H1 (cell line): ENCODE data around the gene KIAA0930. TPM values are rescaled to one million over a fixed set of nuclear protein-coding genes. Genes with fewer than 3 reads are reported as not detected.

Source experiments
- CTCF ChIA-PET: fragments of 300-600 bp; sonication (Branson Sonifier 250); formaldehyde crosslinking; loops from one replicate; lab custom pipeline; 2021; ENCODE audit not compliant: partially characterized antibody; lab: Charles Lee
- POLR2A ChIA-PET: fragments of 300-600 bp; sonication (Branson Sonifier 250); formaldehyde crosslinking; loops from one replicate; lab custom pipeline; 2021; ENCODE audit warnings: inconsistent platforms; ENCODE audit not compliant: partially characterized antibody; lab: Charles Lee
- DNase-seq, 2 experiments: peaks; one replicate each; pipeline versions ENCODE4 v3.0.0 to v3.0.0-alpha.2; 2010 to 2022; ENCODE audit warnings: low spot score in 2 of 2, low read depth in 1 of 2, mixed read lengths in 1 of 2
- FAIRE-seq: peaks from 2 replicates; lab custom pipeline; 2011; peaks lifted over from hg19 to GRCh38; lab: Jason Lieb, UNC
- H2AFZ ChIP-seq: 2 replicates; pipeline ENCODE4 v1.8.1; 2012; ENCODE audit warnings: low read length, inconsistent platforms
- H2AK5ac ChIP-seq: 2 replicates; pipeline ENCODE4 v1.6.1; 2013; ENCODE audit warnings: low read depth, low read length
- H2BK120ac ChIP-seq: replicated peaks from 2 replicates; pipeline ENCODE3; 2013; ENCODE audit warnings: low read depth, low read length, inconsistent platforms
- H2BK12ac ChIP-seq: 2 replicates; pipeline ENCODE4 v1.6.1; 2013; ENCODE audit warnings: low read depth, low read length
- H2BK15ac ChIP-seq: 2 replicates; pipeline ENCODE4 v1.6.1; 2013; ENCODE audit warnings: low read length
- H2BK20ac ChIP-seq: 2 replicates; pipeline ENCODE4 v1.6.1; 2013; ENCODE audit warnings: low read length
- H2BK5ac ChIP-seq: 2 replicates; pipeline ENCODE4 v1.6.1; 2013; ENCODE audit warnings: low read depth, low read length
- H3K14ac ChIP-seq: 2 replicates; pipeline ENCODE4 v1.6.1; 2013; ENCODE audit warnings: inconsistent platforms; ENCODE audit not compliant: insufficient read length
- H3K18ac ChIP-seq: 2 replicates; pipeline ENCODE4 v1.6.1; 2013; ENCODE audit warnings: low read length; ENCODE audit errors: extremely low read depth
- H3K23ac ChIP-seq: 2 replicates; pipeline ENCODE4 v1.6.1; 2013; ENCODE audit warnings: inconsistent platforms; ENCODE audit not compliant: insufficient read length
- H3K23me2 ChIP-seq: 2 replicates; pipeline ENCODE4 v1.6.1; 2013; ENCODE audit warnings: low read depth, low read length
- H3K27ac ChIP-seq: 2 replicates; pipeline ENCODE4 v1.6.1; 2011; ENCODE audit warnings: low read depth, low read length, inconsistent platforms
- H3K27me3 ChIP-seq, 4 experiments: replicated peaks in 1 of 4; 1 replicate in 1 of 4; 2 replicates in 3 of 4; pipeline versions ENCODE4 v1.6.1 to v1.8.1; 2011 to 2013; ENCODE audit warnings: low read length in 3 of 4, mild to moderate bottlenecking in 3 of 4, inconsistent platforms in 2 of 4, mixed read lengths in 2 of 4, moderate library complexity in 1 of 4; ENCODE audit not compliant: control insufficient read depth in 3 of 4, insufficient read depth in 3 of 4; ENCODE audit errors: extremely low read depth in 1 of 4
- H3K36me3 ChIP-seq, 4 experiments: 2 replicates each; pipeline versions ENCODE4 v1.6.1 to v1.8.1; 2011 to 2013; ENCODE audit warnings: mild to moderate bottlenecking in 4 of 4, low read length in 3 of 4, moderate library complexity in 2 of 4, control low read depth in 1 of 4, inconsistent platforms in 1 of 4; ENCODE audit not compliant: insufficient read depth in 4 of 4, control insufficient read depth in 2 of 4
- H3K4ac ChIP-seq: replicated peaks from 2 replicates; pipeline ENCODE3; 2013; ENCODE audit warnings: low read length, low read depth, mixed read lengths, inconsistent platforms; ENCODE audit not compliant: insufficient read length
- H3K4me1 ChIP-seq, 4 experiments: replicated peaks in 1 of 4; 1 replicate in 1 of 4; 2 replicates in 3 of 4; pipeline versions ENCODE4 v1.6.1 to v1.8.1; 2011 to 2013; ENCODE audit warnings: low read length in 3 of 4, inconsistent platforms in 2 of 4, mixed read lengths in 1 of 4; ENCODE audit not compliant: insufficient read depth in 4 of 4, control insufficient read depth in 3 of 4
- H3K4me2 ChIP-seq, 2 experiments: 2 replicates each; pipeline versions ENCODE4 v1.6.1 to v1.8.1; 2011 to 2013; ENCODE audit warnings: low read depth in 2 of 2, low read length in 2 of 2, control low read depth in 1 of 2, inconsistent platforms in 1 of 2, mild to moderate bottlenecking in 1 of 2; ENCODE audit not compliant: insufficient read depth in 1 of 2
- H3K4me3 ChIP-seq, 4 experiments: fragments of 200-600, 300-600 bp in 1 of 4; sonication (generic), shearing (Covaris generic), sonication (Bioruptor Twin) in 1 of 4; 2 replicates each; pipeline versions ENCODE4 v1.5.1 to v1.8.1; 2011 to 2016; ENCODE audit warnings: low read length in 4 of 4, low read depth in 3 of 4, control low read depth in 2 of 4, inconsistent platforms in 2 of 4, mild to moderate bottlenecking in 2 of 4, mixed read lengths in 1 of 4, moderate library complexity in 1 of 4; ENCODE audit not compliant: insufficient read depth in 2 of 4; ENCODE audit errors: extremely low read depth in 1 of 4
- H3K56ac ChIP-seq: replicated peaks from 2 replicates; pipeline ENCODE3; 2013; ENCODE audit warnings: low read depth, mild to moderate bottlenecking, mixed read lengths, low read length, inconsistent platforms; ENCODE audit not compliant: insufficient read length
- H3K79me1 ChIP-seq: 2 replicates; pipeline ENCODE4 v1.6.1; 2013; ENCODE audit warnings: low read depth, low read length, control low read depth
- H3K79me2 ChIP-seq, 2 experiments: 2 replicates each; pipeline versions ENCODE4 v1.6.1 to v1.8.1; 2012 to 2013; ENCODE audit warnings: low read length in 2 of 2, mild to moderate bottlenecking in 2 of 2, inconsistent platforms in 1 of 2; ENCODE audit not compliant: insufficient read depth in 2 of 2, control insufficient read depth in 1 of 2
- H3K9ac ChIP-seq, 4 experiments: replicated peaks in 1 of 4; 1 replicate in 1 of 4; 2 replicates in 3 of 4; pipeline versions ENCODE4 v1.6.1 to v1.8.1; 2011 to 2013; ENCODE audit warnings: low read depth in 3 of 4, low read length in 3 of 4, control low read depth in 2 of 4, mild to moderate bottlenecking in 2 of 4, moderate library complexity in 2 of 4, inconsistent platforms in 1 of 4; ENCODE audit errors: extremely low read depth in 1 of 4
- H3K9me3 ChIP-seq, 2 experiments: 2 replicates each; pipeline versions ENCODE4 v1.6.1 to v1.8.1; 2012 to 2013; ENCODE audit warnings: mild to moderate bottlenecking in 2 of 2, moderate library complexity in 2 of 2, control low read depth in 1 of 2, inconsistent platforms in 1 of 2, low read depth in 1 of 2, low read length in 1 of 2, mixed read lengths in 1 of 2; ENCODE audit not compliant: insufficient read depth in 2 of 2
- H4K20me1 ChIP-seq, 2 experiments: replicated peaks in 1 of 2; 2 replicates each; pipeline versions ENCODE3 to v1.8.1; 2011 to 2013; ENCODE audit warnings: inconsistent platforms in 2 of 2, low read length in 2 of 2, mild to moderate bottlenecking in 1 of 2; ENCODE audit not compliant: insufficient read depth in 2 of 2, control insufficient read depth in 1 of 2
- H4K5ac ChIP-seq: 2 replicates; pipeline ENCODE4 v1.6.1; 2013; ENCODE audit warnings: low read length, low read depth, mixed read lengths, inconsistent platforms; ENCODE audit not compliant: insufficient read length
- H4K8ac ChIP-seq: 2 replicates; pipeline ENCODE4 v1.8.0; 2013; ENCODE audit warnings: mild to moderate bottlenecking, moderate library complexity, low read length, inconsistent platforms; ENCODE audit not compliant: insufficient read depth; ENCODE audit errors: extremely low read depth
- H4K91ac ChIP-seq: replicated peaks from 2 replicates; pipeline ENCODE3; 2013; ENCODE audit warnings: low read length, mixed read lengths, inconsistent platforms; ENCODE audit not compliant: insufficient read length
- ATF2 ChIP-seq: IDR thresholded peaks from 2 replicates; pipeline ENCODE4 v1.6.1; 2012; ENCODE audit warnings: low read length, inconsistent platforms
- EP300 ChIP-seq, 2 experiments: IDR thresholded peaks; 1 replicate in 1 of 2; 2 replicates in 1 of 2; pipeline ENCODE4 v1.6.1; 2011 to 2012; ENCODE audit warnings: low read depth in 2 of 2, low read length in 2 of 2, mild to moderate bottlenecking in 2 of 2, borderline replicate concordance in 1 of 2, inconsistent platforms in 1 of 2, moderate library complexity in 1 of 2
- GABPA ChIP-seq: IDR thresholded peaks from 2 replicates; pipeline ENCODE4 v1.6.1; 2011; ENCODE audit warnings: mild to moderate bottlenecking, low read length, moderate library complexity, borderline replicate concordance; ENCODE audit not compliant: insufficient read depth
- KDM4A ChIP-seq: IDR thresholded peaks from one replicate; pipeline ENCODE4 v1.7.1; 2012; ENCODE audit warnings: low read depth, mild to moderate bottlenecking, moderate library complexity, low read length, inconsistent platforms; ENCODE audit not compliant: severe bottlenecking
- NRF1 ChIP-seq: IDR thresholded peaks from 2 replicates; pipeline ENCODE4 v1.6.1; 2011; ENCODE audit warnings: mild to moderate bottlenecking, low read depth, low read length, improper control_type of control experiment
- PHF8 ChIP-seq: fragments of 200-600 bp; sonication (generic); conservative IDR thresholded peaks from 2 replicates; pipeline ENCODE4 v1.7.1; 2012; ENCODE audit warnings: low read depth, mild to moderate bottlenecking, inconsistent platforms, low read length, moderate library complexity
- RBBP5 ChIP-seq: IDR thresholded peaks from 2 replicates; pipeline ENCODE4 v1.7.1; 2012; ENCODE audit warnings: low read depth, mild to moderate bottlenecking, inconsistent platforms, low read length, moderate library complexity, borderline replicate concordance
- SIN3A ChIP-seq, 2 experiments: IDR thresholded peaks in 1 of 2; conservative IDR thresholded peaks in 1 of 2; 2 replicates each; pipeline ENCODE4 v1.6.1; 2011 to 2012; ENCODE audit warnings: low read length in 2 of 2, improper control_type of control experiment in 1 of 2, low read depth in 1 of 2, mild to moderate bottlenecking in 1 of 2
- WGBS, 2 experiments: shearing (Covaris generic) in 1 of 2; methylation state at CpG; one replicate each; pipeline versions ENCODE4 v1.1.6 to v1.1.7; 2013 to 2015; ENCODE audit warnings: low lambda C conversion rate in 2 of 2, mixed read lengths in 2 of 2, inconsistent platforms in 1 of 2, low coverage in 1 of 2, missing lambda C conversion rate in 1 of 2; ENCODE audit not compliant: insufficient replicate concordance in 2 of 2, insufficient coverage in 1 of 2, insufficient read length in 1 of 2; ENCODE audit errors: extremely low coverage in 1 of 2, missing lambda C conversion rate in 1 of 2; 5-methylcytosine and 5-hydroxymethylcytosine counted together
- polyA plus RNA-seq, 7 experiments: library from polyadenylated mRNA; depleted of rRNA in 3 of 7; stranded (reverse) in 5 of 7; unstranded in 2 of 7; fragments of >200 nt in 5 of 7; fragments of 200-250 nt in 2 of 7; gene quantifications; 1 replicate in 5 of 7; 2 replicates in 1 of 7; 4 replicates in 1 of 7; pipeline versions ENCODE4 v1.2.1 to v1.2.3, GENCODE V29; 2011 to 2013; ENCODE audit warnings: missing spikeins in 2 of 7, mixed read lengths in 2 of 7
- total RNA-seq: library from RNA; stranded (reverse); fragmentation: NEBNext Ultra II Directional; extraction: Animal tissue kit (Norgen Biotek cat#: 25700); gene quantifications from 2 replicates; pipeline ENCODE4 v1.2.1, GENCODE V29; 2021

KIAA0930 gene
- total and polyA plus RNA-seq, 2 of the 8 experiments (the other 6 are each of a cell fraction or from before 2014, with no cell fraction given): 61.9 to 66.1 TPM

- FAIRE-seq (no peak), DNase-seq (no peak)
- Histone ChIP-seq H3K79me1 (no peaks in the 10 kb centered on the region; the same call in 1 of the 2 replicates), H4K20me1 (peaks cover 2 to 24% of the 10 kb centered on the region in 2 experiments), H3K27me3 (no peaks in the 10 kb centered on the region), H3K79me2 (peaks cover 0 to 4% of the 10 kb centered on the region in 2 experiments; a peak in 1 of 4 replicates), H3K36me3 (no peaks in the 10 kb centered on the region), H4K5ac (no peak overlapping the region), H2BK120ac (no peak overlapping the region), H4K8ac (no peak overlapping the region), H3K23ac (no peak overlapping the region), H2BK20ac (no peak overlapping the region), H2BK12ac (no peak overlapping the region), H2AFZ (no peak overlapping the region), H3K27ac (no peak overlapping the region), H2AK5ac (no peak overlapping the region), H4K91ac (no peak overlapping the region), H3K56ac (no peak overlapping the region), H2BK15ac (peak overlapping the region; percentile 46; the same call in 1 of the 2 replicates), H2BK5ac (no peak overlapping the region), H3K4me3 (no peak overlapping the region), H3K9ac (no peak overlapping the region), H3K4me1 (peaks cover 0 to 20% (median 13%) of the 10 kb centered on the region in 4 experiments; a peak in 6 of 7 replicates), H3K23me2 (no peaks in the 10 kb centered on the region), H3K4me2 (no peak overlapping the region; a peak in 1 of 4 replicates), H3K9me3 (no peaks in the 10 kb centered on the region), H3K18ac (no peak overlapping the region), H3K14ac (no peak overlapping the region), H3K4ac (no peak overlapping the region)
- 80% methylated on average over 16 of the region's 16 CpGs; no CpG with 5 or more reads in 1 of the 2 experiments for WGBS, 2 experiments
- POLR2A ChIA-PET: interaction anchor here (0.5 to 0.9 kb wide), 3 partner anchors 20 to 65 kb away, joined by 3 to 4 read pairs (median 4); partner anchors contain the start of gene NUP50
- CTCF ChIA-PET: no interaction called here
- no peak for TF ChIP-seq PHF8
- TF ChIP-seq GABPA: no peak
- TF ChIP-seq KDM4A: no peak
- TF ChIP-seq EP300 (IDR thresholded peaks at IDR 0.05; ENCODE audit: borderline replicate concordance in 1 of 2, low read depth in 2 of 2, low read length in 2 of 2): no peak
- TF ChIP-seq NRF1: no peak
- no peak for TF ChIP-seq ATF2
- TF ChIP-seq SIN3A (conservative IDR thresholded peaks at IDR 0.05 in 1 of 2, IDR thresholded peaks at IDR 0.05 in 1 of 2; ENCODE audit: low read depth in 1 of 2, low read length in 2 of 2): no peak
- no peak for TF ChIP-seq RBBP5
These were observed 12.9 kb downstream of the KIAA0930 start for GRCh38 chr22:45227645-45228400.
